HL-60/S4 (cell line): Measurements from ENCODE around the gene MYO16.

Source experiments
- in situ Hi-C: fragments of 300-500 bp; cut with MboI; formaldehyde crosslinking; loops from 2 replicates; pipeline ENCODE4 v1.14.3; 2022; ENCODE audit warnings: low sequenced_read_pairs

The MYO16 gene

DNA sequence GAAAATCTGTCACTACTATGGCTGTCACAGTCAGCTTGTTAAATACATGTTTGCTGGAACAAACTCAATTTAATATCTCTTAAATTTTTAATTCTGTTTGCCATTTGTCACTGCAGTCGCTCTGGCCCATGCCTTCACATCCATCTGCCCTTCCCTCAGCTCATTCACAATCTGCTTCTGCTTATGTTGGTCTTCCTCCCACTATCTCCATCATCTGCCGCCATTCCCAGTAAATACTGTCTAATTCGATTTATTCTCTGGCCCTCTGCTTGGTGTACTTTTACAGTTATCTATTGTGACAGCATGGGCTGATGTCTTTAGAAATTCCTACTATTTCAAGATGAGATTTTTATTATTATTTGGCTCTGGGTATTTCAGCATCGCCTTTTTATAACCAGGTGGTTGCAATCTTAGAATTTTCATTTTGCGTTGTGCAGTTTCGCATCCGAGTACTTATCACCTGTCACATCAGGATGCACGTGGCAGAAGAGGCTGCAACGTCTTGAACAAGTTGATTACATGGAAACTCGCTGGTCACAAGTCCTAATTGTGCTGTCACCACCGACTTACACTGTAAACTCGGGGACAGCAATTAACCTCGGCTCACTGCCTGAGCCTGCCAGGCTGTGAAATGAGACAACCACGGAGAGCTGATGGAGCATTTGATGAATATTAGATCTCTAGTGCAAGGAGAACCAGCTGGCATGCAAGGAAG is 158.4 kb downstream of the MYO16 start:
- in situ Hi-C loops, result no loop called here

DNA sequence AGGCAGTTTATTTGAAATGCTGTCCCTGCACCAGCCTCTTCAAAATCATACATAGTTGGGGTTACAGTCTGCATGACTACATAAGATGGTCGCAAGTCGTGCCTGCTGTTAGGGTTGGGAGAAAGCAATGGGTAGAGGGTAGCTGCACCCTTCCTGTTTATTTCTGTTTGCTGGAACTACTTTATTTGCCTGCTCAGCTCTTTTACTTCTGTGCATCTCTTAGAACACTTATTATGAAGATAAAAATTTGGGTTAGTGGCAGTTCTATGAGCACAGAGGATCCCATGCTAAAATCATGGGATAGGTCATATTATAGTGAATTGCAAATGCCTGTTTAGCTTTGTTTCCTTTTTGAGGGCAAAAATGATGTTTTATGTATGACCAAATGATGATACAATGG is 160.1 kb downstream of the MYO16 start:
- in situ Hi-C loops, result no loop called here

DNA sequence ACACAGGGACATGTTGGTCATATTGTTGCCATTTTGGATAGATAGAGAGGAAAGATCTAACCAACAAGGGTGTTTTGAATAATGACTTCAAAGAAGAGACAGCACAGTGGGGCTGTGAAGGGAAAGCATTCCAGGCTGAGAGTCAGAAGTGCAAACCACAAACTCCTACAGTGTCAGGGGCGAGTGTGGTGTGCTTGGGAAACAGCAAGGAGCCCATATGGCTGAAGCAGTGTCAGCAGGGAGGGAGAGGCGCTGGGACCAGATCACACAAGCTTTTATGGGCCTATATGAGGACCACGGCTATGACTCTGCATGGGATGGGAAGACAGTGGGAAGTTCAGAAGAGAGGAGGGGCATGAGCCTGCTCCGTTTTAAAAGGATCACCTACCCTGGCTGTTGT is 166.4 kb downstream of the MYO16 start:
- in situ Hi-C loops, result no loop called here

DNA sequence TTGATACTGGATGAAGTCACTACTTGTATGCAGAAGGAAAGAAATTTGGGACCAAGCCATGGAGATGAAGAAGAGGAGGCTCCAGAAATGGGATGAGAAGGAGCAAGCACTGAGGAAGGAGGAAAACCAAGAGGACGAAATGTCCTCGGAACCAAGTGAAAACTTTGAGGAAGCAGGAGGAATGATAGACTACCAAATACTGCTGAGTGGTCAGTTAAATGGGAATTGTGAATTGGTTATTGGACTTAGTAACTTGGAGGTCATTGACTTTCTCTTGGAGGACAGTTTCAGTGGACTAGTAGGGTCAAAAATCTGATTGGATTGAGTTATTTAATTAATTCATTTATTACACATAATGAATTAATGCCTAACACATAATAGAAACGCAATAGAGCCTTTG is 167.9 kb downstream of the MYO16 start:
- in situ Hi-C loops, result no loop called here

DNA sequence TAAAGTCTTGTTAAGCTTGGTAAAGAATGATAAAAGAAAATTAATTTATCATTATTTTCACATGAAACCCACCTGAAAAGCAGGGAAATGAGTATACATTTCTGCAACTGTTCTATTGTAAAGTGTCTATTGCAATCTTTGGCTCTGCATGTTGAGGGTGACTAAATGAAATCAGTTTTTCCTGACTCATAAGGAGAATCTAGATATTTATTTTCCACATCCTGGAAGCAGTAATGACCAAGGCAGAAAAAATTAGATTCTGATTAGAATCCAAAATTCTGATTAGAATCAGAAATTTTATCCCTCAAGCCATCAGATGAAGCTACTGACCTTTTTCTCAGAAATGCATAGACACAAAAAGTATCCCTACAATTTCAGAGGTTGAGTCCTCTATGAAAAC is 178.4 kb downstream of the MYO16 start:
- in situ Hi-C loops, result no loop called here

DNA sequence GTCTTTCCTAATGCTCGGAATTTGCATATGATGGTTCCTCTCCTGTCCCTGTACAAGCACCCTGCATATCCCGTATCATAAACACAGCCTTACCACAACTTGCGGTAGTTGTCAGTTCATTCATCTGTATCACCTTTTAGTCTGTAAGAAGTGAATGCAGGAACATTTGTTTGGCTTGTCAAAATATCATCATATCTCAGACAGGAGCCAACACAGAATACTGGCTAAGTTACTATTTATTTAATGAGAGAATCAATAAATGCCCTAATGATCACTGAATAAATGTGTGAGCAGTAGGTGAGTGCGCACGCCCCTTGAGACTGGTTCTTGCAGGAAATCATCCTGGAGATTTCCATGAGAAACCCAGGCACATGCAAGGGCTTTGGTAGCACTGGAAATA is 182.8 kb downstream of the MYO16 start:
- in situ Hi-C loops, result no loop called here

DNA sequence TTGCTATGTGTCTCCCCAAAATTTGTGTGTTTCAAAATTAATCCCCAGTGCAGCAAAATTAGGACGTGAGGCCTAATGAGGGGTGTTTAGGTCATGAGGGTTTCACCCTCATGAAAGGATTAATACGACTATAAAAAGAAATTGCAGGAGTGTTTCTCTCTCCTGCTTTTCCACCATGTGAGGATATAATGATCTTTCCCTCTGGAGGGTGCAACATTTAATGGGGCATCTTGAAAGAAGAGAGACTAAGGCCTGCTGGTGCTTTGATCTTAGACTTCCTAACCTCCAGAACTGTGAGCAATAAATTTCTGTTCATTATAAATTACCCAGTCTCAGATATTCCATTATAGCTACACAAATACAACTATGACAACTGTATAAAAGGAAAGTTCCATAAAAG is 183.2 kb downstream of the MYO16 start:
- in situ Hi-C loops, result no loop called here

DNA sequence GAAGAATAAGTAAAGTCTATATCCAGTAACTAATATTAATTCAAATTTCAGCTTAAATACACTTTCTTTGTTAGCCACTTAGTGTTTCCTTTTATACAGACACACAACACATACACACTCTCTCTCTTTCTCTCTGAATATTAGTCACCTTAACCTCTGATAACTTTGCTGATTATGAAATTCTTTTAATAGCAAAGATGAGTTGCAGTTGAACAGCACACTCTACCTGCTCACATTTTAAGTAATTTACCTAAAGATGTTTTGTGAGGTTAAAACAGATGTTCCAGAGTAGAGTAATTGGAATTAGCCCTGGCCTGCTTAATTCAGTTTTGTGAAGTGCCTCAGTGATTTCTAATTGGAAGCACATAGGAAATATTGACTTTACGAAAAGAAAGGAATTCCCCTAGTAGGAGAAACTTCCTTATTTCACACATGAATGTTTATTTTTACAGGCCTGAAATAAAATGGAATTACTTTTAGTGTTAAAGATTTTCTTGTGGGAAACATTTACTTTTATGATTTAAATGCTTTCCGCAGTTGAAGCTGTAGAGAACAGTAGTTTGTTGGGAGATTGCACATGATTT is 184.3 kb downstream of the MYO16 start:
- in situ Hi-C loops, result no loop called here

DNA sequence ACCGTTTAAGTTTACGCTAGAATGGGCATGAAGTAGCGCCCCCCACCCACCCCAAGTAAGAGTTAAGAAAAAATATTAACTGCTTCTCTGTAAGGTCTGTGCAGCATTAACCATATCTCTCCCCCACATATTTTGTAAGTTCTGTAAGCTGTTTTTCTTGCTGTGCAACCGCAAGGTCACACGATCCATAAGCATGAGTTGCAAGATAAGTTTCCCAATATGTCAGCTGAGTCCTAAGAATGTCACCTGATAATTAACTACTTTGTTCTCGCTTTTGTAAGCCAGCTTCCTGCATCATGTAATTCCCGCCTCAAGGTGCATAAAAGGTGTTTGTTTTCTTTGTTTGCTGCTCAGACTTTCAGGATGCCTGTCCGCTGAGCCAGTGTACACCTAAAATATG is 187.0 kb downstream of the MYO16 start:
- in situ Hi-C loops, result no loop called here

DNA sequence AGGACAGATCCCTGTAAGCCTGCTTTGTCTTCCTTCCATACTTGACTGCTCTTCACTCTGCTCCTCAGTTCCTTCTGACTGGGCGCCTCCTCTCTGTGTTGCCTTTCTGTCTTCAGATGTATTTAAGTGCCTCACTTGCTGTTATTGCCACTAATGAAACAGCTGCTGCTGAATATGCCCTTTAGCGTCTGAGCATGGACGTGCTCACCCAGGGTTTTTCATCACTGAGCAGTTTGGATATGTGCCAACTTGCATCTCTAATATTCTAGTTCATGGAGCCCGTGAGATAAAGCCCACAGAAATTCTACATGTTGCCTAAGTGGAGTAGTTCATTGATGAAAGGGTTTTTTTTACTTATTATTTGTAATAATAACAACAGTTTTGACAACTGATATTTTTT is 198.2 kb downstream of the MYO16 start:
- in situ Hi-C loops, result no loop called here

DNA sequence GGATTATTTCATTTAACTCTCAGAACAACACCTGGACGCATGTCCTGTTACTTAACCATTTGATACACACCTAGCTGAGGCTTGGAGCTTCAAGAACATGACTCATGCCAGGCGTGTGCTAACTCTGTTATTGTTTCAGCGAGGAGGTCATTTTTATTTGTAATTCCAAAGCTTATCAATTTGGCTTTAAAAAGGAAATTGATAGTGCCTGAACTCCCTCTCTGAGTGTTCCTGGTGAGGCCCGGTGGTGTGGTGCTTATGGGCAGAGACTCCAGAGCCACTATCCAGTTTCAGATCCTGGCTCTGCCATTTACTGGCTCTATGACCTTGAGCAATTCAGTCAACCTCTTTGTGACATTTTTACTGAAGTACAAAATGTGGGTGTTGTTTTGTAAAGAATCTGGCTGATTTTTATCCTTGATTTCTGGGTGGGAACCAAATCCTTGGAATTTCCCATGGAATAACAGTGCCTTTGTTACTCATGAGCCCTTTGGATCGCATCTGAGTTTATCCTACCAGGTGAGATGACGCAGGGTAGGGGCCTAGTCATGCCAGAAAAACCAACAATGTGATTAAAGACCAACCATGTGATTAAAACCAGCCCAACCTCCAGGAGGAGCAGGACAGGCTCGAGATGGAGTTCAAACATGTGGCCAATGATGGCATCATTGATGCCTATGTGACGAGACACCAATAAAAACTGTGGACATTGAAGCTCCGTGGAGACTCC is 198.8 kb downstream of the MYO16 start:
- in situ Hi-C loops, result no loop called here

DNA sequence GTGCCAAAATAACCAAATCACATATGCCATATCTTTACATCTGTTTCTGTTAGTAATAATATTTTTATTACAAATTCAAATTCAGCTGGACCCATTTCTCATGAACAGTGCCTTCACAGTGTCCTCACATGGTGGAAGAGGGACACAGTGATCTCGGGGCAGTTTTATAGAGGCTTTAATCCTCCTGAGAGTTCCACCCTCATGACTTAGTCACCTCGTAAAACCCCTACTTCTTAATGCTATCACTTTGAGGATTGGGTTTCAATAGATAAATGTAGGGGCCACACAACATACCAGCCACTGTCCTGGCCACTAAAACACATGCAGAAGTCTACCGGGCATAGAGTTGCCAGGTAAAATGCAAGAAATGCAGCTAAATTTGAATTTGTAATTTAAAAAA is 201.5 kb downstream of the MYO16 start:
- in situ Hi-C loops, result no loop called here

DNA sequence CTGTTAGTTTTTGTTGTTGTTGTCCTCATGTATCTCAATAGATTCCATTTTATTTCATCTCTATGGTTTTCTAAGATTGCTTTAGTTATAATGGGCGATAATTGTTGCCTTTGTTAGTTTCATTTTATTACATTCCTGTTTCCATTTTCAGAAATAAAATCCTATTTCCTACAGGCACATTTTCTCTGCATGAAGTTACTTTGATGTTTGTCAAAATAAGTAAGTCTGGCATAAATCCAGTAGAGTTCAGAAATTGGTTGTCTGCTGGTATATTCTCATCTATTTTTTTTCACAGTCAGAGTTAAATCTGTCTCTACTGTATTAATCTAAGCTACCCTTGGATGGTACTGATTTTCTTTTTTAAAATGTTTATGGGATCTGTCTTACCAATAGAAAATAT is 204.1 kb downstream of the MYO16 start:
- in situ Hi-C loops, result no loop called here

DNA sequence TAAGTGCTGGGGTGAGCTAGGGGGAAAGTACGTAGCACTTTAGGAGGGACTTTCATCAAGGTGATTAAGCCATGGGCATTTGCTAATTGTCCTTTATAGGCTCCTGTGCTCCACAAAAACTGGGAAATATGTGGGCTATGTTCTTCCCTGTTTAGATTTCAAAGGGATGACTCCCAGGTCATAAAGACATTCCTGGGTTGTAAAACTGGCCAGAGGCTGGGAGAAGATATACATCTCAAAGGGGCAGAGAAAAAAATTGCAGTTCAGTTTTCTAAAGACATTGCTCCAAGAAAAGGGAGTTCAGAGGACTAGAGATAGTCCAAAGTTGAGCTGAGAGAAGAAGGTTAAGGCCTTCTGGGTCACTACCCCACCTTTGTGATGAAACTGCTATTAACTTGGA is 204.8 kb downstream of the MYO16 start:
- in situ Hi-C loops, result no loop called here

DNA sequence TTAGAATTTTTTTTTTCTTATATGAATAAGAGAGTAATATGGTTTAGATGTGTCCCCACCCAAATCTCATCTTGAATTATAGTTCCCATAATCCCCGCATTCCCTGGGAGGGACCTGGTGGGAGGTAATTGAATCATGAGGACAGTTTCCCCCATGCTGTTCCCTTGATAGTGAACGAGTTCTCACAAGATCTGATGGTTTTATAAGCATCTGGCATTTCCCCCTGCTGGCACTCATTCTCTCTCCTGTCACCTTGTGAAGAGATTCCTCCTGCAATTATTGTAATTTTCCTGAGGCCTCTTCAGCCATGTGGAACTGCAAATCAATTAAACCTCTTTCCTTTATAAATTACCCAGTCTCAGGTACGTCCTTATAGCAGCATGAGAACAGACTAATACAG is 205.7 kb downstream of the MYO16 start:
- in situ Hi-C loops, result no loop called here

DNA sequence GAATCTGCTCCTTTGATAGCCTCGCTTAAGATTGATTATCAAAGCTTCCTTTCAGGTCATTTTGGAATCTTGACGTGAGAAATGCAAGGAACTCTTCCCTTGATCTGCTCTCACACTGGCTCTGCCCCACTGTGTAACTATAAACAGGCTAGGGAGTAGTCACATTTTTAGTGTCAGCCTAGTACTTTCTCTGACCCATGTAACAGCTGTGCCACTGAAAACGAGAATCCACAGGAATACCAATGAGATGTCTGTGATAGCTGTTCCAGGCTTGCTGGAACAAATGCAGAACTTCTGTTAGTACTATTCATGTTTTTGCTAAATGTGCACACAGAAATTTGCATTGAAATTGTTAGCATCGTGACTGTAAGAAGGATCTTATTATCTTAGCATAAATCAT is 221.3 kb downstream of the MYO16 start:
- in situ Hi-C loops, result no loop called here

DNA sequence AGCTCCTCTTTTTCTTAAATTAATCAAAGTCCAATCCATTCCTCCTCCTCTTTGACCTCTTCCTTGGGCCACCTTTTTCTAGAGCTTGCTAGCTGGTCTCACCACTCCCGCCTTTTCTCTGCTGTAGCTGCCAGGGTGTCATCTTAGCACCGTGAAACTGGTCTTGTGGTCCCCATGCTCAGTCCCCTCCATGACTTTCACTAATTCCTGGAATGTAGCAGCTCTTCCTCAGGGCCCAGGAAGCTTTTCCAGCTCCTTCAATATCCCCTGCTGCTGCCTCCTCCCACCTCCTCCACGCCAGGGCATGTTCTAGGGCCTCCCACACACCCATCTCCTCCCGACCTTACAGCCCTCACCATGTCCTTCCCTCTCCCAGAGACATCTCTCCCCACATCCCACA is 222.2 kb downstream of the MYO16 start:
- in situ Hi-C loops, result no loop called here

DNA sequence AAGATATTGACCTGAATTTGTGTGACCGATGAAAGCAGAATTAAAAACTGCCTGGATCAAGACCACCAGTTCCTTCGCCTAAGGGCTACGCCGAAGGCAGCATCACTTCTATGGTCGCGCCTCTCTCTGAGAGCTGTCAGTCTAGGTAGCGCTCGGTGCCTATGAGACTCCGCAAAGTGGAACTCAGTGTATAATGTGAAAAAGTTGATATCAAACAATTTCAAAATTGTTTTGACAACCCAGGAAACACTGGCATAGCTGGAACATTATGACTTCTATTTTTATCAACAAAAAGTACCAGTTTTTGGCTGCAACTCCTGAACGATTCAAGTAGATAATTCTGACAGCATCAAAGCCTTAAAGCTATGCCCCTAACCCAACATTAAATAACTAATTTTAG is 223.6 kb downstream of the MYO16 start:
- in situ Hi-C loops, result no loop called here

DNA sequence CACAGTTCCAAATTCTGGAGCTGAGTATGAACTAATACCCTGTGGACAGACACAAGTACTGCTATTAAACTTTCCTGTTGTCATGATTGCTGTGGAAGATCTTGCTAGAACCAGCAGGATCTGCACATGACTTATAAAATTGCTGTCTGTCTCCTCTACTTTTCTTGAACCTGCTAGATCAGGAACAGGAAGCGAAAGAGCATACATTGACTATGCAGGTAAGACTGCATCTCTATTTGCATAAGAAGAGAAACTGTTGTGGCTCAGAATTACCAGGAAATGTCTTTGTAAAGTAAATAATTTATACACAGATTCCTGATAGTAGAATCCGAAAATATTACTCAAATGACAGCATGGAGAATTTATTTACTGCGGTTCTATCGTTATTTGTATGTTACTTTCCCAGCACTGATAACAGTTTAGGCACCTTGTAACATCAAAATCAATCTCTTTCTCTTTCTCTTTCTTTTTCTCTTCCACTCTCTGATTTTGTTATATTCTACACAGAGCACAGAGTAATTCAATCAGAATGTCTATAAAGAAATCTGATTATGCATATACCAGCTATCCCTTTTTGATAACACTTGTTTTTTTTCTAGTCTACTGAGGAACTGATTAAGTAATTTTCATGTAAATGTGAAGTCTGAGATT is 226.5 kb downstream of the MYO16 start:
- in situ Hi-C loops, result no loop called here

DNA sequence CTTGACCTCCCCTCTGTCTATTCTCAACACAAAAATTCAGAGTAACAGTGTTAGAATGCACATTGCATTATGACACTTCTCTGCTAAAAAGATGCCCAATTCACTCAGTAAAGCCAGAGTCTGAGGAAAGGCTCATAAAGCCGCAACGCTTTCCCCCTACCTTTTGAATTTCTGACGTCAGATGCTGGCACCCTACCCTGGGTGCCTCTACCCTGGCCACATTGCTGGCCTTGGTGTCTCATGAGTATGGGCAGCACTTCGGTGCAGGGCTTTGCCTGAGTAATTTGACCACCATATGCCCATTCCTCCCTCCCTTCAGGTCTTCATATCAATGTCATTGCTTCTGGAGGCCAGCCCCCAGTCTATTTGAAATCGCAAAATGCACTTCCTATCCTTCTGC is 229.3 kb downstream of the MYO16 start:
- in situ Hi-C loops, result no loop called here

DNA sequence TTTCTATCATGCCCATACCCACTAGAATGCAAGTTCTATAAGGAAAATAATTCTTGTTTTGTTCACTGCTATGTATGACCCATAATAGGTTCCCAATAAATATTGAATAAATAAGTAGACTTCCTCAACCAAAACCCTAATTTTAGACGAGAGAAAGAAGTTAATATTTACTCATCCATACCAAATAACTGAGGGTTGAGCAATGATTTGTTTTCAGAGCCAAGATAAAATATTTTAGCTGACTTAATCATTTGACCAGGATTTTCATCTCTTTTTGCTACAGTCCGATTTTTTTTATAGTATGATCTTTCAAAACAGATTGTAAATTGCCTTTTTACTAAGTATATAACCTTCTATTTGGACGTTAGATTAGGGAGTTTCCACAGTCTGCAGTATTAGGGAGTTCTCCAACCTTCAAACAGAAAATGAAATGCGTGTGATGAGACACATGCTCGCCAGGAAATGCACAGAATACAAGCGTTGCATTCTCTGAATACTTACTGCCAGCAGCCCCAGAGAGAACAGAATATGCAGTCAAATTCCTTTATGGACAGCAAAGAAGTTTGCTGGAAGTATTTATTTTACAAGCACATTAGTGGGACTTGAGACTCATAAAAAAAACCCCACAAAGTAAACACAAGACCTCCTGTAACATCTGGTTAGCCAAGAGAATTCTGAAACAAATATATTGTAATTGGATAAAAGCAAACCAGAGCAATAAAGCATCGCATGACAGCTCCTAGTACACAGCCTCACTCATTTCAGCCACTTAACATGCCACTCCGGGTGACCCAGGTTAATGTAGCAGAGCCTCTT is 230.0 kb downstream of the MYO16 start:
- in situ Hi-C loops, result no loop called here
